ENCODE results near the gene GPER1.

DNA sequence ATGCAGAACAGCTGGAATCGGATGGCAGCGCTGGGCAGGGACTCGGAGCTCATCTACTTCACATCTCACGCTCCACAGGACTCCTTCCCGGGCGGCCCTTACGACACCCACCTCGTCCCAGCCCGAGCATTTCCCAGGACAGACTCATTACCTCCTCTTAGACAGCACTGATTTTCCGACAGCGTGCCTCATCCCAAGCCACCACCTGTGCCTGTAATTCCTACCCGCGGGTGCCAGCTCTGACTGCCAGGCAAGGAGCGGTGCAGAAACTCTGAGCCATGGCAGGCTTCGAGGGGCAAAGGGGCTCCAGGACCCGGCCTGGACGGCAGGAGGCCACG, 25.6 kb downstream of the GPER1 start:
- TF ChIP-seq, protein P1, sequence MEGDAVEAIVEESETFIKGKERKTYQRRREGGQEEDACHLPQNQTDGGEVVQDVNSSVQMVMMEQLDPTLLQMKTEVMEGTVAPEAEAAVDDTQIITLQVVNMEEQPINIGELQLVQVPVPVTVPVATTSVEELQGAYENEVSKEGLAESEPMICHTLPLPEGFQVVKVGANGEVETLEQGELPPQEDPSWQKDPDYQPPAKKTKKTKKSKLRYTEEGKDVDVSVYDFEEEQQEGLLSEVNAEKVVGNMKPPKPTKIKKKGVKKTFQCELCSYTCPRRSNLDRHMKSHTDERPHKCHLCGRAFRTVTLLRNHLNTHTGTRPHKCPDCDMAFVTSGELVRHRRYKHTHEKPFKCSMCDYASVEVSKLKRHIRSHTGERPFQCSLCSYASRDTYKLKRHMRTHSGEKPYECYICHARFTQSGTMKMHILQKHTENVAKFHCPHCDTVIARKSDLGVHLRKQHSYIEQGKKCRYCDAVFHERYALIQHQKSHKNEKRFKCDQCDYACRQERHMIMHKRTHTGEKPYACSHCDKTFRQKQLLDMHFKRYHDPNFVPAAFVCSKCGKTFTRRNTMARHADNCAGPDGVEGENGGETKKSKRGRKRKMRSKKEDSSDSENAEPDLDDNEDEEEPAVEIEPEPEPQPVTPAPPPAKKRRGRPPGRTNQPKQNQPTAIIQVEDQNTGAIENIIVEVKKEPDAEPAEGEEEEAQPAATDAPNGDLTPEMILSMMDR (IDR thresholded peaks at IDR 0.05): no peak
- TF ChIP-seq POLR2A (IDR thresholded peaks at IDR 0.05): no peak

Measured in lower leg skin (tissue), 3 donors.